GM18499 (cell line): ENCODE measurements around the gene MACF1.
"Not testable (repeated sequence)": the region's sequence is repeated elsewhere in the genome, so short reads cannot be mapped to it uniquely, and the experiment has no call there.

Source experiments
- ATAC-seq: cut with Tn5 transposase; IDR thresholded peaks from one replicate; pipeline ENCODE4 v1.9.1; 2021; ENCODE audit warnings: moderate number of reproducible peaks; ENCODE audit not compliant: insufficient read depth, unreplicated experiment

Gene MACF1

DNA sequence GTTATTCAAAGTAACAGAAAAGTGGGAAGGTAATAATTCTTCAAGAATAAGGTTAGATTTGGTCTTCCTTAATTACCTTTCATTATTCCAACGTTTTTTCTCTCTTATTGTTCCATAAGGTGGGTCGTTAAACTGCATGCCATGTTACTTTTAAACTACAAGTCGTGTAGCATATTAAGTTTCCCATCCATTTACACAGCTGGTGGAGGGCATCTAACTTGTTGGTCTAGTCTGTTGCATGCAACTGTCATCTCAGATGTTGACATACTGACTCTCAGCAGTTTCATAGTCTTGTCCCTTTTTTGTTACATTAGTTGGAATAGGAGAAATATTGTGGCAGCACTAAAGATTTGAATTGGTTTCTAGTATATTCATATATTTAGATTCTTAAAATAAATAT, 232.3 kb downstream of the MACF1 start:
- no peak for ATAC-seq

DNA sequence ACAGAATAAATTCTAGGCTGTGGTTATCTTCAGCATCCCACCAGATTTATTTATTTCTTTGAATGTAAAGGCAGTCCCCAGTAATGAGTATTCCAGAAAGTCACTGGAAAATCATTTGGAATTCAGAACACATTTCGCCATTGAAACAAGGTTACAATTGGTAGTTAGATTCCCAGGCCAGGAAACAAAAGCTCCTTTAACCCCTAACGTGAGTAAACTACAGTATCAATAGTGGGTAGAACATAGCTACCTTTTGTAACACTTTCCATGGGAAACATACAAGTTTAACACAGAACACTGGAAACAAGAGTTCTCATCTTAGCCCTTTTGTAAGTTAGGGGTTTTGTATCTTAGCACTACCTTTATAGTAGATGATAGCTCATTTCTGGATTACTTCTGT, 233.5 kb downstream of the MACF1 start:
- no peak for ATAC-seq

DNA sequence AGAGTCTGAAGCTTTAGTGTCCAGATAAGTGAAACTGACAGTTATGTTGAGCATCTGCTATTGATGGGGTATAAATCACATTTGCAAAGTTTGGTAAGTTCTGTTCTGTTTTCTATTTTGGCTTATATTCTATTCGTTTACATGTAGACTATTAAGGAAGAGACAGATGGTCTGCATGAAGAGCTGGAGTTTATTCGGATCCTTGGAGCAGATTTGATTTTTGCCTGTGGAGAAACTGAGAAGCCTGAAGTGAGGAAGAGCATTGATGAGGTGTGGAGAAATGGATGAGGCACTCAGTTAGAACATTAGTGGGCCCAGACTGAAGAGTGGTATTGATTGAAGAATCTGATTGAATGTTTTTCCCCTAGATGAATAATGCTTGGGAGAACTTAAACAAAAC, 236.4 kb downstream of the MACF1 start:
- ATAC-seq: no peak

DNA sequence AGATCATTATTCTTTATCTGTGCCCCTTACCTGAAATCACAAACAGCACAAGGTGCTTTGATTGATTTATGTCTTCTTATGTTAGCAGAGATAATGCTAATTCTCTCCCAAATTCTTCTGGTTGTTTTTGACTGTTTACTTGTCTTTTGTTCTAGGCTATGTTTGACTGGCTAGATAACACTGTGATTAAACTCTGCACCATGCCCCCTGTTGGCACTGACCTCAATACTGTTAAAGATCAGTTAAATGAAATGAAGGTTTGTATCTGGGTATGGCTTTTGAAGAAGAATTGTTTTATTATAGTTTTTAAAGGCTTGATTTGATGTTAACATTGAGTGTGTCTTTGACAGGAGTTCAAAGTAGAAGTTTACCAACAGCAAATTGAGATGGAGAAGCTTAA, 237.3 kb downstream of the MACF1 start:
- ATAC-seq: no peak

DNA sequence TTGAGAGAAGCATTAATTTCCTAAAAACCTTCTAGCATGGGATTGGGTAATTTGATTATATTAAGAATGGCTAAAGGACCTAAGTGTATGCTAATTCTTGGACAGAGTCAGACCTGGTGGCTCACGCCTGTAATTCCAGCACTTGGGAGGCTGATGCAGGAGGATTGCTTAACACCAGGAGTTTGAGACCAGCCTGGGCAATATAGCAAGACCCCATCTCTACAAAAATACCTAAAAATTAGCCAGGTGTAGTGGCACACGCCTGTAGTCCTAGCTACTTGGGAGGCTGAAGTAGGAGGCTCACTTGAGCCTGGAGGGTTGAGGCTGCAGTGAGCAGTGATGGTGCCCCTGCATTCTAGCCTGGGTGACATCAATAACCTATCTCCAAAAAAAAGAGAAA, 241.1 kb downstream of the MACF1 start:
- ATAC-seq: no peak

DNA sequence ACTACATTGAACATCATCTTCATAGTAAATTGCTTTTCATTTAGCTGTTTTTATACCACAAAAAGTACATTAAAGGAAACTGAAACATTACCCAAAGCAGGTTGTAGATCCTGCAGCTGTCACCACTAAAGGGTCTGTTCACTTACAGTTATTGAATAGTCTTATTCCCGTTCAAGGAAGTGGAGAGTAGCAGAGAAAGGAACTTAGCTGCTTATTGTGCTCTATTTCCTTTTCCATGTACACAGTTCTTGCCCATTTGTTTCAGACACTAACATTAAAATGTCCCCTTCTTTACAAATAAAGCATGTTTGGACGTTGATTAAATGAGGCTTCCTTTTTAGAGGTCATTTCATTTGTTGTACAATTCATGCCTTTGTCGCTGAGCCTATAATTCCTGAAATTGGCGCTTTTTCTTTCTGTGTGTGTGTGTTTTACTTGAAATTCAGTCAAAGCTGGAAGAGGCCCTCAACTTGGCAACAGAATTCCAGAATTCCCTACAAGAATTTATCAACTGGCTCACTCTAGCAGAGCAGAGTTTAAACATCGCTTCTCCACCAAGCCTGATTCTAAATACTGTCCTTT, 242.6 kb downstream of the MACF1 start:
- no peak for ATAC-seq

DNA sequence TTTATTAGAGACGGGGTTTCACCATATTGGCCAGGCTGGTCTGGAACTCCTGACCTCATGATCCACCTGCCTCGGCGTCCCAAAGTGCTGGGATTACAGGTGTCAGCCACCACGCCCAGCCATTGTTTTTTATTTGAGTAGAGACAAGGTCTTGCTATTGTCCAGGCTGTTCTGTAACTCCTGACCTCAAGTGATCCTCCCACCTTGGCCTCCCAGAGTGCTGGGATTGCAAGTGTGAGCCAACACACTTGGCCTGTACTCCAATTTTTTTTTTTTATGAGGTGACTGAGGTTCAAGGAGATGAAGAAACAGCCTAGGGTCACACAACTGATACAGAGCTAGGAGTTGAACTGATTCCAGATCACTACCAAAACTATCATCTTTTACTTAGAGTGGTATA, 245.5 kb downstream of the MACF1 start:
- not testable (repeated sequence) for ATAC-seq

DNA sequence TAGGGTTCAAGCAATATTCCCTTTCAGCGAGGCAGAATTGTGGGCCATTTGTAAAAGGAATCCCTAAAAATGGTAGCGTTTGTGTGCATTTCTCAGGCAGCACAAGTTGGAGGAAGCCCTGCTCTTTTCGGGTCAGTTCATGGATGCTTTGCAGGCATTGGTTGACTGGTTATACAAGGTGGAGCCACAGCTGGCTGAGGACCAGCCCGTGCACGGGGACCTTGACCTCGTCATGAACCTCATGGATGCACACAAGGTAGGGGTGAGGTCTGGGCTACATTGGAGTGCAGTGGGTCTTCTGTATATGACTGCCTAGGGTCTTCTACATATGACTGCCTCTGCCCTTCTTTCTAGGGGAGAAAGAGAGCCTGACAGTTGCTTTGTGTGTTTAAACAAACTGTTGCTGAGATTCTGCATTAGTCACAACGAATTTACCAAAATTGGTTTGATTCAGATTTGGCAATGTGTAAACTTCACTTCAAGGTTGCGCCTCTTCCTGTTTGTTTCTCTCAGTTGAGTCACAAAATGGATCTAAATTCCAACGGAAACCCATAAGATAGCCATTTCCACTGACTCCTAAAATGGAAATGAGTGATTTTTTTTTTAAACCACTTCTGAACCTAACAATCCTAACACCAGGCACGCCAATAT, 246.6 kb downstream of the MACF1 start:
- no peak for ATAC-seq

DNA sequence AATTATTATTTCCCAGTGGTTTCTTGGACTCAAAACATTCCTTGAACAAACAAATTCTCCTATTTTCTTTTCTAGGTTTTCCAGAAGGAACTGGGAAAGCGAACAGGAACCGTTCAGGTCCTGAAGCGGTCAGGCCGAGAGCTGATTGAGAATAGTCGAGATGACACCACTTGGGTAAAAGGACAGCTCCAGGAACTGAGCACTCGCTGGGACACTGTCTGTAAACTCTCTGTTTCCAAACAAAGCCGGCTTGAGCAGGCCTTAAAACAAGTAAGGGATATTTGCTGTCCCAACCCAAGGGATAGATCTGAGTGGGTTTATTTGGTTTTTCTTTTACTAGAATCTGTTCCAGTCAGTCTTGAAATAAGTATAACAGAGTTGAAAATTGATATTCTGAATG, 247.6 kb downstream of the MACF1 start:
- ATAC-seq: no peak

DNA sequence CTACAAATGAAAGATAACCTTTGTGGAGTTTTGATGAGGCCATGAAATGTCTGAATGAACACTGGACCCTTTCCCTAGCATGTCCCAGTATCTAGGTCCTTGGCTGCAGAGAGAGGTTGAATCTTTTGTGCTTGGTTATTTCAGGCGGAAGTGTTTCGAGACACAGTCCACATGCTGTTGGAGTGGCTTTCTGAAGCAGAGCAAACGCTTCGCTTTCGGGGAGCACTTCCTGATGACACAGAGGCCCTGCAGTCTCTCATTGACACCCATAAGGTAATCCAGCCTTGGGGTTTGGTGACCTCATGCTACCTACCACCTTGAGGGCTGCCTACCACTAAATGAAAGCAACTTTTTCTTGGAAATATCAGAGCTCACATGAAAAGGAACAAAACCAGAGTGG, 248.0 kb downstream of the MACF1 start:
- no peak for ATAC-seq

DNA sequence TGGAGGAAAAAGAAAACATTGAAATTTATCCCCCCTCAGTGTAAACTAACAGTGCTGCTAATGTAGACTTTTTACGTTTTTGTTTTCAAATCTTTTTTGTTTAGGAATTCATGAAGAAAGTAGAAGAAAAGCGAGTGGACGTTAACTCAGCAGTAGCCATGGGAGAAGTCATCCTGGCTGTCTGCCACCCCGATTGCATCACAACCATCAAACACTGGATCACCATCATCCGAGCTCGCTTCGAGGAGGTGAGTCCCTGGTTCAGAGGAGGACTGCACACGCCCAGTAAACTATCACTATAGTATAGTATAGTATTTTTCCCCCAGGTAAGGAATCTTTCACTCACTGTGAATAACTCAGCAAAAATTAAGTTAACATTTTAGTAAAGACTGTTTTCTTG, 249.1 kb downstream of the MACF1 start:
- no peak for ATAC-seq

DNA sequence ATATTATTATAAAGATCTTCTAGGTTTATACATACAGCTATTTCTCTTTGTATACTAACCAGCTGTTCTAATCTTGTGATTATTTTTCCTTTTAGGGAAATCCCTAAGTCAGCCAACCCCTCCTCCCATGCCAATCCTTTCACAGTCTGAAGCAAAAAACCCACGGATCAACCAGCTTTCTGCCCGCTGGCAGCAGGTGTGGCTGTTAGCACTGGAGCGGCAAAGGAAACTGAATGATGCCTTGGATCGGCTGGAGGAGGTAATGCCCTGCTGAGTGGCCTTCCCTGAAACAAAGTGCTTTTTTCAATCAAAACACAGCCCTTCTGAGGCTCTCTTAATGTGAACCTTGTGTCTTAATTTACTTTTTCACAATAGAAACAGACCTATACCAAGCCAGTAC, 254.5 kb downstream of the MACF1 start:
- no peak for ATAC-seq

DNA sequence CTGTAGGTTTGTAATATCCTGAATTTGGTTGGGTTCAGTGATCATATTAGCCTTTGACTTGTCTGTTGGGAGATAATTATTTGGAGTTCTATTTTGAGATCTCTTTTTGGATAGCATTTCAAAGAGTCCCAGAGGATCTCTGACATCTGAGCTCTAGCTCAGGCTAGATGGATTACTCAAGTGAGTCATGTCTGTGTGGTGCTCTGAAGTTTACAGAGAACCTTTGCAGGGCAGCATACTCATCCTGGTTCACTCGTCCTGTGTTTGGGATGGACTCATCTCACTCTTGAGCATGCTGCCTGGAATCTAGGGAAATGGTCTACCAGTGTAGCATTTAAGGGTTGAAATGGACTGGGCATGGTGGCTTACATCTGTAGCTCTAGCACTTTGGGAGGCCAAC, 257.6 kb downstream of the MACF1 start:
- no peak for ATAC-seq

DNA sequence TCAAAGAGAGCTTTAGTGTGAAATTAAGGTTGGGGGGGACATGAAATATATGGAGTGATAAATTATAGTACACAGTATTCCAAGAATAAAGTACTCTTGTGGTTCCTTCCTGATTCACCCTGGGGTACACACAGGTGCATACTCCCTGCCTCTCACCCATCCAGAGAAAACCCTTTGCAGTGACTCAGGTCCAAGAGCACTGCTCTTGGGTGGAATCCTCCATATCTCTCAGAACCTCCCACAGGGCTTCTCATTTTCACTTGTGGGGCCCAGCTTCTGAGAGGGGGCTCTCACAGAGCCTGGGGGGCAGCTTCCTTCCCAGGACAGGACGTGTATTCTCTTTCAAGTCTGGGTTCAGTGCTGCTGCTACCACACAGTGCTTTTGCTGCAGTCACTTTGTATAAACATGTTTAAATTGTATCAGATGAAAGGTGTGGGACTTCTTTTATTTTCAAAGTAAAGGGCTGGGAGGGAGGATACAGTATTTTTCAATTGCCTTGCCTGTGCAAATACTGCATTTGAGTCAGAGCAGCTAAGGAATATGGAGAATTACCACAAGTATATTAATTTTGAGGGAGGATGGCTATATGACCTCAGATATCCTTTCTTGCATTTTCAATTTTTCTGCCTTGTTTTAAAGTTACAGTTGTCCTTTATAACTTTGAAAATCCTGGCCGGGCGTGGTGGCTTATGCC, 262.1 kb downstream of the MACF1 start:
- ATAC-seq: no peak

DNA sequence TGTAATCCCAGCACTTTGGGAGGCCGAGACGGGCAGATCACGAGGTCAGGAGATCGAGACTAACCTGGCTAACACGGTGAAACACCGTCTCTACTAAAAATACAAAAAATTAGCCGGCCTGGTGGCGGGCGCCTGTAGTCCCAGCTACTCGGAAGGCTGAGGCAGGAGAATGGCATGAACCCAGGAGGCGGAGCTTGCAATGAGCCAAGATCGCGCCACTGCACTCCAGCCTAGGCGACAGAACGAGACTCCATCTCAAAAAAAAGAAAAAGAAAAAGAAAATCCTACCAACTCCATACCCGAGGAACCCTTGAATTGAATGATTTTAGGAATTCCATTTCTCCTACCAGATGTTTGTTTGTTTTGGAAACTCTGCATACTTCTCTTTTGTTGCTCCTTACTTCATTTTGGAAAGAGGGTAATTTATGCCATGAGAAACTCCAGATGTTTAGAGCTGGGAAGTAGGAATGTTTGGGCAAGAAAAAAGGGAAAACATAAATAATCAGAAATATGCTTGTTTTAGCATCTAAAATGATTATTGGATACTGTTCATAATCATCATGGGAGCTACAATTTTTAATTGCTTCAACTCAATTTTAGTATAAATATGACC, 262.7 kb downstream of the MACF1 start:
- not testable (repeated sequence) for ATAC-seq

DNA sequence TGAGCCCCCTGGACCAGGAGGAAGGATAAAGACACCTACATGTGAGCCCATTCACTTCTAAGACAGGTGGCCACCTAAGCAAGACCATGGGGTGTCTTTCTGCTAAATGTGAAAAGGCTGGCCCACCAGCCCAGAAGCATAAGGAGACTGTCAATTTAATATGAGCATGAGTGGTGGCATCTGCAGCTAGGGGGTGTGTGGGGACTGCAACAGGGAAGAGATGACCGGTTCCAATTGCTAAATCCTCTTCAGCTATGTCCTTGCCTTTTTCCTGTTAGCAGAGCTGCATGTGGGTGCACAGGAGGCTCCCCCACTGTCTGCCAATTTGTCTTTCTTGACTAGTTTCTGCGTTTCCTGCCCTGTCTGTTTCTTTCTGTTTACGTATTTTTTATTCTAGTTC, 264.7 kb downstream of the MACF1 start:
- ATAC-seq: no peak

DNA sequence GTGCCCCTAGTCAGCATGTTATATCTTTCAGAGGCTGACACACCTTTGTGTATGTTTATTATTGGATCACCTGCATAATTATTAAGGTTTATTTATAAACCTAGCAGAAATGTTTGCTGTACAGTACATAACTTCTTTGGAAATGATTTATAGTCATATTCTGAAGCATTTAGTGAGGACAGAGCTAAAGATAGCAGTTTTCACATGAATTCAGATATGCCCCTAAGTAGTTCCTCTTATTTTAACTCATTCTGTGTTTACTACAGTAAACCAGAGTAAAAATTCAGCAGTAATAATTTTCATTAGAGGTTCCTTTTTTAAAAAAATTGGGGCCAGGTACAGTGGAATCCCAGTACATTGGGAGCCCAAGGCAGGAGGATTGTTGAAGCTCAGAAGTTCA, 265.5 kb downstream of the MACF1 start:
- no peak for ATAC-seq

DNA sequence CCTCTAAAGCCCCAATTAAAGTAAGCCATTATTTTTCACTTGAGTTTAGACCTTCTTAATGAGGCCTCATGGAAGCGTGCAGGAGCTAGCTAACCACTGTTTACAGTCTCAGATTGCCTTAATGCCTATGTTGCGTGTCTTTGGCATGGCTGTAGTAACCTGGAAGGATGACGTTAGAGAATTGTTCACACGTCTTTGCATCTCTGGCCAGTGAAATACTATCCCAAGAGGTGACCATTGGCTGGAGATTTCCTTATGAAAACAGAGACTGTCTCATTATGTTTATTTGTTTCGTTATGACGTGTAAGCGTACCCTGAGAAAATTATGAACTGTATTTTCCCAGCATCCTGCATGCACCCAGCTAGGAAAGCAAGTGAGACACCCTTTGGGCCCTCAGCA, 268.3 kb downstream of the MACF1 start:
- no peak for ATAC-seq

DNA sequence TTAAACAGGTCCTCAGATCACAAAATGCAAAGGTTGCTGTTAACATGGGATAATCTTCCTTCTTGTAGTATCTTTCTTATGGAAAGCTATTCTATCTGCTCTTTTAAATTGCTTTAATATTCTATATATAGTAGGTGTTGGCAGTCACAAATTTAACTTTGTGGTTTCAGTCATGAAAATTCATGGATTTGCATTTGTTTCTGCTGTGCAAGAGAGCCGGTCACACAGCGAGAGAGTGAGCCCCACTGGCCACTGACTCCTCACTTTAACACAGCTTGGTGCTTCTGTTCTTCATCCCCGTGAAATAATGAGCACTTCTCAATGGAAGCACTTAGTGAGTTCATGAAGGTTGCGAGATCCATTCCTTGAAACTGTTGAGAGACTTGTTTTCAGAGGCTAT, 268.8 kb downstream of the MACF1 start:
- no peak for ATAC-seq

DNA sequence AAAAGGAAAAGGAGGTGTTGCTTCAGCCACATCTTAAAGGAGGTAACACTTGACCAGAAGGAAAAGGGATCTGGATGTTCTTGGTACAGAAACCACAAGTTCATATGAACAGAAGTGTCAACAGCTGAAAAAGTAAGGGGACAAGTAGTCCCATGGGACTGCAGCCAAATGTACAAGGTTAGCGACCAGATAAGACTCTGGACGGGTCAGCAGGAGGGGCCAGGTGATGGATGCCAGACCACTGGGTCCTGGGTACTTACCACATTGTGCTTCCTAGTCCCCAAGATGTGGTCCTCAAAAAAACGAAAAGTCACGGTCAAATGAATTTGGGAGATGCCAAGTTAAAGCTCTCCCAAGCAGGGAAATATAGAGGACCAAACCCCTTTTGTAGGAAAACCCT, 270.3 kb downstream of the MACF1 start:
- ATAC-seq: no peak

DNA sequence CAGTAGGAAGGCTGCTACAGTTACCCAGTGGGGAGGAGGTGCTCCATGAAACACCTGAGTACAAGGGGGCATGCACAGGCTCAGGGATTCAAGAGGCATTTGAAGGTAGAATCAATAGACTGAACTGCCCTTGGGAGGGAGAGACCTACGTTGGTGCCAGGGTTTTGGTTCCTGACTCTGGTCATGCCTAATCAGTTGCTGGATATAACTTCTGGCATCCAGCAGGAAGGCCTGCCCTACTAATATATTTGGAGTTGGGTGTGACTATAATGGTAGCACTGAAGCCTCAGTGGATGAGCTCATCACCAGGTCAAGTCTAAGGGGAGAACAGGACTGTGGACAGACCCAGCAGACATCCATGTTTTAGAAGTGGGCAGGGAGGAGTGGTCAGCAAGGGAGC, 271.1 kb downstream of the MACF1 start:
- not testable (repeated sequence) for ATAC-seq
